Measurements from ENCODE around the gene BICRA. TPM values are rescaled to one million over a fixed set of nuclear protein-coding genes. Genes with fewer than 3 reads are reported as not detected.
A peak's percentile ranks its signal among the peaks of the same experiment; 100 is the strongest.
"Not testable (repeated sequence)": the region's sequence is repeated elsewhere in the genome, so short reads cannot be mapped to it uniquely, and the experiment has no call there.

The BICRA gene
- total RNA-seq, 1 experiment from 2014 or later = 3.8 TPM

DNA sequence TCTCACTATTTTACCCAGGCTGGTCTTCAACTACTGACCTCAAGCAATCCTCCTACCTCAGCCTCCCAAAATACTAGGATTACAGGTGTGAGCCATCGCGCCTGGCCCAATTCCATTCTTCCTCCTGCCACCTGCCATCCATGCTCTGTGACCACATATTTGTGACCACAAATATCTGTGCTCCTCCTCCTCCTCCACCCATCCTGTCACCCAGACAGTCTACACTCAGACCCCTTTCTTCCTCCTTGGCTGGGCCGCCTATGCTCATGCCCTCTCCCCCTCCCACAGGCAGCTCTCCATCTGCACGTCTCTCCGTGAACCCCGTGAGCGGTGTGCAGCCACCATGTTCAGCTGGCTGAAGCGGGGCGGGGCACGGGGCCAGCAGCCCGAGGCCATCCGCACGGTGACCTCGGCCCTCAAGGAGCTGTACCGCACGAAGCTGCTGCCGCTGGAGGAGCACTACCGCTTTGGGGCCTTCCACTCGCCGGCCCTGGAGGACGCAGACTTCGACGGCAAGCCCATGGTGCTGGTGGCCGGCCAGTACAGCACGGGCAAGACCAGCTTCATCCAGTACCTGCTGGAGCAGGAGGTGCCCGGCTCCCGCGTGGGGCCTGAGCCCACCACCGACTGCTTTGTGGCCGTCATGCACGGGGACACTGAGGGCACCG, 107.5 kb downstream of the BICRA start:
- in situ Hi-C loops (cut with HindIII; ENCODE audit: low pct_unique_long_range_greater_than_20kb, low sequenced_read_pairs) = no loop called here
- no peak for DNase-seq (ENCODE audit: low read depth, low spot score)

DNA sequence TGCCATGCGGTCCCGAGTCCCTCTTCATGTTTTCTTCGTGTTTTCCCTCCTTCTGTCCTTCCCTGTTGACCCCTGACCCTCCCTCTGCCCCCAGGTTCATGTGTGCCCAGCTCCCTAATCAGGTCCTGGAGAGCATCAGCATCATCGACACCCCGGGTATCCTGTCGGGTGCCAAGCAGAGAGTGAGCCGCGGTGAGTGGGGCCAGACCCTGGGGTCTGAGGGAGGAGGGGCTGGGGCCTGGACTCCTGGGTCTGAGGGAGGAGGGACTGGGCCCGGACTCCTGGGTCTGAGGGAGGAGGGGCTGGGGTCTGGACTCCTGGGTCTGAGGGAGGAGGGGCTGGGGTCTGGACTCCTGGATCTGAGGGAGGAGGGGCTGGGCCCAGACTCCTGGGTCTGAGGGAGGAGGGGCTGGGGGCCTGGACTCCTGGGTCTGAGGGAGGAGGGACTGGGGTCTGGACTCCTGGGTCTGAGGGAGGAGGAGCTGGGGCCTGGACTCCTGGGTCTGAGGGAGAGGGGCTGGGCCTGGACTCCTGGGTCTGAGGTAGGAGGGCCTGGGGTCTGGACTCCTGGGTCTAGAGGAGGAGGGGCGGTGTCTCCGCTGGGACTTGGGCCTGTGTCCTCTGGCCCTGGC, 109.6 kb downstream of the BICRA start:
- in situ Hi-C loops (cut with HindIII; ENCODE audit: low pct_unique_long_range_greater_than_20kb, low sequenced_read_pairs) = not testable (repeated sequence)

DNA sequence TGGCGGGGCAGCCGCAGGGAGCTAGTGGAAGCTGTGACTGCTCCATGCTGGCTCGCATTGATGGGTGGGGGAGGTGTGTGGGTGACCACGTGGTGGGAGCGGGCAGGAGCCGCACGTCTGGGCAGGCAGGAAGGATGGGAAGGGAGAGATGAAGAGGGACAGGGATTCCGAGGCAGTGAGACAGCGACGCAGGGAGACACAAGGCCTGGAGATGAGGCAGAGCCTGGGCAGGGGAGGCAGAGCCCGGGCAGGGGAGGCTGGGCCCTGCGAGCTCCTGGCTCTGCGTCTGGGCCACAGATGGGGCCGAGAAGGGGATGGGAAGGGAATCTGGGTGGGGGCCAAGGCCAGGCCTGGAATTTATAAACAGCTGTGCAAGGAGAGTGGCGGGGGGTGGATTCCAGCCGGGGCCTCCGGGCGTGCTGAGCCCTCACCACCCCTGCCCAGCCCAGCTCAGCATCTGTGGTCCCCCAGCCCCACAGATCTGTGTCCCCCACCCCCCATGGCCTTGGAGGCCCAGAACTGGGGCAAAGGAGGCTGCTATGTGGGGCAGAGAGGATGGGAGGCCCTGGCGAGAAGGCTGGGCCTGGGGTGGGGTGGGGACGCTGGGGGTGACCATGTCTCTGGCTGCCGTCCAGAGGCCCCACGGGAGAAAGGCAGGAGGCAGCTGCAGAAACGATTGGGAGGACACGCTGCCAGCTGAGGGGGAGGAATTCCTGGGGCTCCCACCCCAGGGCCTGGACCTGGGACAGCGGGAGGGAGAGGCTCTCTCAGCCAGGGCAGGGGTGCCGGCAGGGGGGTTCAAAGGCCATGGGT, 110.3 kb downstream of the BICRA start:
- no peak for DNase-seq (ENCODE audit: low read depth, low spot score)
- in situ Hi-C loops (cut with HindIII; ENCODE audit: low pct_unique_long_range_greater_than_20kb, low sequenced_read_pairs) = no loop called here

More for the DNA sequence above, 109.6 kb downstream of the BICRA start:
- DNase-seq (ENCODE audit: low read depth, low spot score) = not testable (repeated sequence)

DNA sequence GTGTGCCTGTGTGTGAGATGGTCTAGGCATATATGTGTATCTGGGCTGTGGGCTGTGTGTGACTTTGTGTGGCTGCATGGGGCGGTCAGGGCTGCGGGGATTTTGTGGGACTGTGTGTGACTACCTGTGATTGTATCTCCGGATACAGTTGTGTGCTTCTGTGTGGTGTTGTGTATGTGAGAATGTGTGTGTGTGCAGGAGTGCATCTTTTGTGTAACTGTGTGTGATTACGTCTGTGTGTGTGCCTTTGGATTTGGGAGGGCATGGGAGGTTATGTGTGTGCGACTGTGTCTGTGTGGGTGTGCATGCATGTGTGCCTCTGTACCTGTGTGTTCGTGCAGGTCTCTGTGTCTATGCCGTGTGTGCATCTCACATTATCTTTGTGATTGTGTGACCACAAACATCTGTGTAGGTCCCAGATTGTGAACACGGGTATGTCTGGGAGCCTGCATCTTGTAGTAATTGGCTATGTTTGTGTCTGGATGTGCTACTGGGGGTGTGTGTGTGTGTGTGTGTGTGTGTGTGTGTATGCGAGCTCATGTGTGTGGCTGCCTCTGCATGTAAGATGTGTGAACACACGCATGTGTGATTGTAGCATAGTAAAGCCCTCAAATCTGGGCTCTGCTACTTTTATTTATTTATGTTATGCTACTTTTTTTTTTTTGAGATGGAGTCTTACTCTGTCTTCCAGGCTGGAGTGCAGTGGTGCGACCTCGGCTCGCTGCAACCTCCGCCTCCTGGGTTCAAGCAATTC, 111.9 kb downstream of the BICRA start:
- in situ Hi-C loops (cut with HindIII; ENCODE audit: low pct_unique_long_range_greater_than_20kb, low sequenced_read_pairs) = no loop called here
- DNase-seq (ENCODE audit: low read depth, low spot score) = no peak

DNA sequence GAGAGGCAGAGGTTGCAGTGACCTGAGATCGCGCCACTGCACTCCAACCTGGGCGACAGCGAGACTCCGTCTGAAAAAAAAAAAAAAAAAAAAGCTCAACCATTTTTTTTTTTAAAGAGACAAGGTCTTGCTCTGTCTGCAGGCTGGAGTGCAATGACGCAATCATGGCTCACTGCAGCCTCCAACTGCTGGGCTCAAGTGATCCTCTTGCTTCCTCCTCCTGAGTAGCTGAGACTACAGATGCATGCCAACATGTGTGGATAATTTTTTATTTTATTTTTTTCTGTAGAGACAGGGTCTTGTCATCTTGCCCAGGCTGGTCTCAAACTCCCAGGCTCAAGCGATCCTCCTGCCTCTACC, 114.6 kb downstream of the BICRA start:
- in situ Hi-C loops (cut with HindIII; ENCODE audit: low pct_unique_long_range_greater_than_20kb, low sequenced_read_pairs) = no loop called here
- DNase-seq (ENCODE audit: low read depth, low spot score) = peak; percentile 80

DNA sequence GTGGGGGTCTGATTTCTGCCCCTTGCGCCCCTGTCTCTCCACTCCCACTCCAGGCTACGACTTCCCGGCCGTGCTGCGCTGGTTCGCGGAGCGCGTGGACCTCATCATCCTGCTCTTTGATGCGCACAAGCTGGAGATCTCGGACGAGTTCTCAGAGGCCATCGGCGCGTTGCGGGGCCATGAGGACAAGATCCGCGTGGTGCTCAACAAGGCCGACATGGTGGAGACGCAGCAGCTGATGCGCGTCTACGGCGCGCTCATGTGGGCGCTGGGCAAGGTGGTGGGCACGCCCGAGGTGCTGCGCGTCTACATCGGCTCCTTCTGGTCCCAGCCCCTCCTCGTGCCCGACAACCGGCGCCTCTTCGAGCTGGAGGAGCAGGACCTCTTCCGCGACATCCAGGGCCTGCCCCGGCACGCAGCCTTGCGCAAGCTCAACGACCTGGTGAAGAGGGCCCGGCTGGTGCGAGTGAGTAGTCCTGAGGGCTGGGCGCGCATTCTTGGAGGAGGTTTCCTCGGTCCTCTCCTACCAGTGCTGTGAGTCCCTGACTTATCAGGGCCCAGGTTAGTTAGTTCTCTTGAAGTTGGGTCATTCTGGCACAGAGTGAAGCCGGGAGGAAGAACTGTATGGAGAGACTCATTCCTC, 116.9 kb downstream of the BICRA start:
- no peak for DNase-seq (ENCODE audit: low read depth, low spot score)
- in situ Hi-C loops (cut with HindIII; ENCODE audit: low pct_unique_long_range_greater_than_20kb, low sequenced_read_pairs) = no loop called here

DNA sequence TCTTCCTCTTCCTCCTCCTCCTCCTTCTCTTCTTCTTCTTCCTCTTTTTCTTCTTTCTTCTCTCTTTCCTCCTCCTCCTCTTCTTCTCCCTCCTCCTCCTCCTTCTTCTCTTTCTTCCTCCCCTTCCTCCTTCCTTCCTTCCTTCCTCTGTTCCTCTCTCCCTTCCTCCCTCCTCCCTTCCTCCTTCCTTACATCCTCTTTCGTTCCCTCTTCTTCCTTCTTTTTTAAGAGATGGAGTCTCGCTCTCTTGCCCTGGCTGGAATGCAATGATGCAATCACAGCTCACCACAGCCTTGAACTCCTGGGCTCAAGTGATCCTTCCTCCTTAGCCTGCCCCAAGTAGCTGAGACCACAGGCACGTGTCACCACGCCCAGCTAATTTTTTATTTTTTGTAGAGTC, 117.5 kb downstream of the BICRA start:
- DNase-seq (ENCODE audit: low read depth, low spot score) = no peak
- in situ Hi-C loops (cut with HindIII; ENCODE audit: low pct_unique_long_range_greater_than_20kb, low sequenced_read_pairs) = no loop called here

DNA sequence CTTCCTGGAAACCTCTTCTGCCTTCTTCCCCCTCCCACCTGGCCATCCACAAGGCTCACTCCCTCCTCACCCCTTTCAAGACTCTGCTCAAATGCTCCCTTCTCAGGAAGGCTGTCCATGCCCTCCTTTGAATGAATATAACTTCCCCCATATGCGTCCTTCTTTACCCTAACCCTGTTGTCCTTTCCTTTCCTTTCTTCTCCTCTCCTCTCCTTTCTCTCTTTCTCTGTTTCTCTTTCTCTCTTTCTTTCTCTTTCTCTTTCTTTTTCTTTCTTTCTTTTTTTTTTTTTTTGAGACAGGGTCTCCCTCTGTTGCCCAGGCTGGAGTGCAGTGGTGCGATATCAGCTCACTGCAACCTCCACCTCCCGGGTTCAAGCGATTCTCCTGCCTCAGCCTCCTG, 119.4 kb downstream of the BICRA start:
- DNase-seq (ENCODE audit: low read depth, low spot score); in situ Hi-C loops (cut with HindIII; ENCODE audit: low pct_unique_long_range_greater_than_20kb, low sequenced_read_pairs): not testable (repeated sequence)

DNA sequence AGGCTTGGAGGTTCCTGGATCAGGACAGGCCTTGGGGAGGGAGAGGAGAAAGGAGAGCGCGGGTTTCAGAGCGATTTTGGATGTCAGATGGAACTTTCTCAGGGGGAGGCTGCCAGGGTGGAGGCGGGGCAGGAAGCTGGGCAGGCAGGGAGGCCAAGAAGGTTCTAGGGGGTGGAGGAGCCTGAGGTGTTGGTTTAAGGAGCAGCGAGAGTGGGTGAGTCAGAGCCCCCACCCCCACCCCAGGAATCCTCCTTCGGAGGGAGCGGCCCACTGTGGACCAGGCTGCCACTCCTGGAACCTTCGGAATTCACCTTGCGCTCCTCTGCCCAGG, 120.5 kb downstream of the BICRA start:
- in situ Hi-C loops (cut with HindIII; ENCODE audit: low pct_unique_long_range_greater_than_20kb, low sequenced_read_pairs) = no loop called here
- DNase-seq (ENCODE audit: low read depth, low spot score) = no peak

DNA sequence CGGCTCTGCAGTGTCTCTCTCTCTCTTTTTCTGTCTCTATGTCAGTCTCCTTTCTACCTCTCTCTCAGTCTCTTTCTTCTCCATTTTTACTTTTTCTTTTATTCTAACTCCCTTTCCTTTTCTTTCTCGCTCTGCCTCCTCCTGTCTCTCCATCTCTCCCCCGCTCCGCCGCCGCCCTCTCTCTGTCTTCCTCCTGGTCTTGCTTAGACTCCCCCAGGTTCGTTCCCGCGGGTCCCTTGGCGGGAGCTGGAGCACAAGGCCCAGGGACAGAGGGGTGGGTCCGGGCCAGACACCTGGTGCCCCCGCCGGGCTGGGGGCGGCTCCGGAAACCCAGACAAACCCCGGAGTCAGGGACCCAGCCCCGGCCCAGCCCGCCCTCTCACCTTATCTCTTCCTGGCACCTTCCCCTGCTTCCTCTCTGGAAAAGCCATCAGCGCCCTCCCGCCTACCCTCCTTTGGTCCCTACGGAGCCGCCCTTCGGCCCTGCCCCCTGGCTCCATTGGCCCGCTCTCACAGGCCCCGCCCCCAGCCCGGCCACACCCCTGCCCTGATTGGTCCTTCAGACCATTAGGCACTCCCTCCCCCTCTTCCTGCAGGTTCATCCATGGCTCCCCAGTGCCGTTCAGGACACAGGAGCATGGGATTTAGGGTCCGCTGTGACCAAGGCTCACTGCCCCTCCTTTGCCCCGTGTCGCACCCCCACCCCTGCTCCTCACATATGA, 121.0 kb downstream of the BICRA start:
- in situ Hi-C loops (cut with HindIII; ENCODE audit: low pct_unique_long_range_greater_than_20kb, low sequenced_read_pairs) = no loop called here
- DNase-seq (ENCODE audit: low read depth, low spot score) = no peak

DNA sequence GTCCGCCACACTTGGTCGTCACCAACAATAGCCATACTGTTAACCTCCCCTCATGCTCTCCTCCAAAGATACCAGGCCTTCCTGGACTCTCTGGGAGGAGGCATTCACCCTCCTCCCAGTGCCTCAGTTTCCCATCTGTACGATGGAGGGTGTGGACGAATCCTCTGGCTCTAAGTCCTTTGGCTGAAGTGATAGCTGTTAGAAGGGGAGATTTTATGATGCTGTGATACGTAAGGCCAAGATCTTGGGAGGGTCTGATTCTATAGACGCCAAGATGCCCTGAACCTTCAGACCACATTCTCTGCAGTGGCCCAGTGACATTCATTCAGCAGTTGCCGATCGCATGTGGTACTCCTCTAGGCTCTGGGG, 121.6 kb downstream of the BICRA start:
- in situ Hi-C loops (cut with HindIII; ENCODE audit: low pct_unique_long_range_greater_than_20kb, low sequenced_read_pairs) = no loop called here

DNA sequence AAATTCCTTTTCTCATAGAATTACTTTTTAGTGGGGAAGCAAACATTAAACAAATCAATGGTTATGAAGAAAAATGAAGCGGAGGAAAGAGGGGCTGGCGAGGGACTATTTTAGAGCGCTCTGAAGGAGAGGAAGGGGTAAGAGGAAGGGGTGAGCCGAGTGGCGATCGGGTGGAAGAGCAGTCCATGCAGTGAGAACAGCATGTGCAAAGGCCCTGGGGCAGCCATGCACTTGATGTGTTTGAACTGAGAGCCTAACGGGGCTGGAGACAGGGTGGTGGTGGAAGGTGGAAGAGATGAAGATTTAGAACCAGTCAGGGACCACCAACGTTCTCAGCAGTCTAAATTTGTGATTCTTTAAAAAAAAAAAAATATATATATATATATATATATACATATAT, 122.0 kb downstream of the BICRA start:
- in situ Hi-C loops (cut with HindIII; ENCODE audit: low pct_unique_long_range_greater_than_20kb, low sequenced_read_pairs) = no loop called here

More for the DNA sequence above, 121.6 kb downstream of the BICRA start:
- DNase-seq (ENCODE audit: low read depth, low spot score) = no peak

DNA sequence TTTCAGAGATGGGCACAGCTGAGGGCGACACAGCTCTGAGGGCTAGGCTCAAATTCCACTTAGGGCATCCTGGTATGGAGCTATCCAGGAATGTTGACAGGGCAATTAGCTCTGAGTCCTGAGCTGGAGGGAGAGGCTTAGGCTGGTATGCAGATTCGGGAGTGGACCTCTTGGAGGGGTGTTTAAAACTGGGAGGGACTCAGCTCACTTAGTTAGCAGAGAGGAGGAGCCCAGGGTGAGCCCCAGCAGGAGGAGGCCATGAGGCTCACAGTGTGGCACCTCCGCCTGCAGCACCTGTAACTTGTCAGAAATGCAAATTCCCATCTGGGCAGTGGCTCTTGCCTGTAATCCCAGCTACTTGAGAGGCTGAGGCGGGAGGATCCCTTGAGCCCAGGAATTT, 126.2 kb downstream of the BICRA start:
- in situ Hi-C loops (cut with HindIII; ENCODE audit: low pct_unique_long_range_greater_than_20kb, low sequenced_read_pairs) = no loop called here
- no peak for DNase-seq (ENCODE audit: low read depth, low spot score)

More for the DNA sequence above, 122.0 kb downstream of the BICRA start:
- no peak for DNase-seq (ENCODE audit: low read depth, low spot score)

DNA sequence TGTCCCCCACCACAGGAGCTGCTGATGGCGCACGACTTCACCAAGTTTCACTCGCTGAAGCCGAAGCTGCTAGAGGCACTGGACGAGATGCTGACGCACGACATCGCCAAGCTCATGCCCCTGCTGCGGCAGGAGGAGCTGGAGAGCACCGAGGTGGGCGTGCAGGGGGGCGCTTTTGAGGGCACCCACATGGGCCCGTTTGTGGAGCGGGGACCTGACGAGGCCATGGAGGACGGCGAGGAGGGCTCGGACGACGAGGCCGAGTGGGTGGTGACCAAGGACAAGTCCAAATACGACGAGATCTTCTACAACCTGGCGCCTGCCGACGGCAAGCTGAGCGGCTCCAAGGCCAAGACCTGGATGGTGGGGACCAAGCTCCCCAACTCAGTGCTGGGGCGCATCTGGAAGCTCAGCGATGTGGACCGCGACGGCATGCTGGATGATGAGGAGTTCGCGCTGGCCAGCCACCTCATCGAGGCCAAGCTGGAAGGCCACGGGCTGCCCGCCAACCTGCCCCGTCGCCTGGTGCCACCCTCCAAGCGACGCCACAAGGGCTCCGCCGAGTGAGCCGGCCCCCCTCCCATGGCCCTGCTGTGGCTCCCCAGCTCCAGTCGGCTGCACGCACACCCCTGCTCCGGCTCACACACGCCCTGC, 132.1 kb downstream of the BICRA start:
- DNase-seq (ENCODE audit: low read depth, low spot score) = no peak
- in situ Hi-C loops (cut with HindIII; ENCODE audit: low pct_unique_long_range_greater_than_20kb, low sequenced_read_pairs) = no loop called here

DNA sequence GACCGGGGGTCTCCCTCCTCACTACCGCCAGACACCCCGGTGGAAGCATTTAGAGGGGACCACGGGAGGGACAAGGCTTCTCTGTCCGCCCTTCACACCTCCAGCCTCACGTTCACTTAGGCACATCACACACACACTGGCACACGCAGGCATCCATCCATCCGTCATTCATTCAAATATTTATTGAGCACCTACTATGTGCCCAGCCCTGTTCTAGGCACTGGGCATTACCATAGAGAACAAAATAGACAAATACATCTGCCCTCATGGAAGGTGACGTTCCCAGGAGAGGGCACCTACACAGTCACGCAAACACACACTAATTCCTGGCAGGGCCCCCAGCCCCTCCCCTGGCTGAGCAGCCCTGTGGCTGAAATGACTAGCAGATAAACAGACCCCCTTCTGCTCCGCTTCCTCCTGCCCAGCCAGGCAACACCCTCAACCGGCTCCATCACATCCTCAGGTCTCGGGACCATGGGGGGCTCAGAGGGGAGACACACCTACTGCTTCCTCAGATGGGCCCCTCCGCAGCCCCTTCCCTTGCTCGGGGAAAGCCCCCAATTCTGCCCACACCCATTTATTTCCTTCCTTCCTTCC, 132.7 kb downstream of the BICRA start:
- in situ Hi-C loops (cut with HindIII; ENCODE audit: low pct_unique_long_range_greater_than_20kb, low sequenced_read_pairs) = no loop called here
- DNase-seq (ENCODE audit: low read depth, low spot score) = no peak

DNA sequence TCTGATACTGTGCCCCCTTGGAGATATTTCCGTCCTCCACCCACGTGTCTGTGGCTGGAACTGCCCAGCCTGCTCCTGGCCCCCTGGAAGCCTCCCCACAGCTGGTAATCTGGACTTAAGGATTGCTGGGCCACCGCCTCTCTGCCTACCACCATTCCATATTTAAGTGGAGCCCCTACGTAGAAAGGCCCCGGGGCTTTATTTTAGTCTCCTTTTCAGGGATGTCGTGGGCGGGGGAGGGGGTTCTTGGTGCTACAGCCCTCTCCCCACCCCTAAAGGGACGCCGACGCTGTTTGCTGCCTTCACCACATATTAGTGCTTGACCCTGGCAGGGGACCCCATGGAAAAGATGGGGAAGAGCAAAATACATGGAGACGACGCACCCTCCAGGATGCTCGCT, 133.7 kb downstream of the BICRA start:
- in situ Hi-C loops (cut with HindIII; ENCODE audit: low pct_unique_long_range_greater_than_20kb, low sequenced_read_pairs) = no loop called here
- DNase-seq (ENCODE audit: low read depth, low spot score) = no peak
